ENCODE data around the gene IL17C.

DNA sequence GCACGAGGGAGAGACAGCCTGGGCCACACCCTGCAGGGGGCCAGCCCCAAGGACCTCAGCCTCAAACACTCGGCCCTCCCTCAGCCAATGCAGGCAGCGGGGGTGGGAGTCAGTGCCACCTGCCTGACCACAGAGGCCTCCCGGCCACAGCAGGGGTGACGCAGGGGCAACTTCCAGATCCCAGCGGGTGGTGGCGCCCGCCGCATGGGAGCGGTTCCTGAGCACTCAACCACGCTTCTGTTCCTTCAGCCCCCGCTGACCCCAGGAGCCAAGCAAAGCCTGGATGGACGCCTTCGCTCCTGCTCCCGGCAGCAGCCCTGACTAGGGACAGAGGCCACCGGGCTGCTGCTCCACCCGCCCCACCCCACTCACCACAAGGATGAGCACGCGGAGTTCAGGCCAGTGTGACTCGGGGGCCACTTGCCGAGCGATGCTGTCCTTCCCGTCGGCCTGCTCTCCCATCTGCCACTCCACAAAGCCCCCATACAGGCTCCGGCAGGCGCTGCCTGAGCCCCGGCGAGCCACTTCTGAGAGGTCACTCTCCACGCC lies 17.4 kb downstream of the IL17C start:
- TF ChIP-seq, protein P1, sequence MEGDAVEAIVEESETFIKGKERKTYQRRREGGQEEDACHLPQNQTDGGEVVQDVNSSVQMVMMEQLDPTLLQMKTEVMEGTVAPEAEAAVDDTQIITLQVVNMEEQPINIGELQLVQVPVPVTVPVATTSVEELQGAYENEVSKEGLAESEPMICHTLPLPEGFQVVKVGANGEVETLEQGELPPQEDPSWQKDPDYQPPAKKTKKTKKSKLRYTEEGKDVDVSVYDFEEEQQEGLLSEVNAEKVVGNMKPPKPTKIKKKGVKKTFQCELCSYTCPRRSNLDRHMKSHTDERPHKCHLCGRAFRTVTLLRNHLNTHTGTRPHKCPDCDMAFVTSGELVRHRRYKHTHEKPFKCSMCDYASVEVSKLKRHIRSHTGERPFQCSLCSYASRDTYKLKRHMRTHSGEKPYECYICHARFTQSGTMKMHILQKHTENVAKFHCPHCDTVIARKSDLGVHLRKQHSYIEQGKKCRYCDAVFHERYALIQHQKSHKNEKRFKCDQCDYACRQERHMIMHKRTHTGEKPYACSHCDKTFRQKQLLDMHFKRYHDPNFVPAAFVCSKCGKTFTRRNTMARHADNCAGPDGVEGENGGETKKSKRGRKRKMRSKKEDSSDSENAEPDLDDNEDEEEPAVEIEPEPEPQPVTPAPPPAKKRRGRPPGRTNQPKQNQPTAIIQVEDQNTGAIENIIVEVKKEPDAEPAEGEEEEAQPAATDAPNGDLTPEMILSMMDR (IDR thresholded peaks at IDR 0.05; ENCODE audit: low read length), result no peak
- TF ChIP-seq EZH2 (IDR thresholded peaks at IDR 0.05; ENCODE audit: borderline replicate concordance, low read length), result no peak
